Tibial nerve (tissue), 4 donors: ENCODE results near the gene FLVCR1.

Source experiments
- CTCF ChIP-seq, 5 experiments: fragments of 200-600 bp in 3 of 5; fragments of 450-650 bp in 2 of 5; sonication (generic) in 3 of 5; IDR thresholded peaks; one replicate each; pipeline ENCODE4 v1.5.1; 2016 to 2019; ENCODE audit warnings: antibody characterized with exemption in 5 of 5, mild to moderate bottlenecking in 3 of 5, moderate library complexity in 2 of 5
- EP300 ChIP-seq, 2 donors: sonication (generic); formaldehyde crosslinking; IDR thresholded peaks; one replicate each; pipeline ENCODE4 v1.6.1; 2017; ENCODE audit warnings: antibody characterized with exemption in 2 of 2, mild to moderate bottlenecking in 1 of 2
- POLR2A ChIP-seq, 2 donors: fragments of 450-650 bp; IDR thresholded peaks; one replicate each; pipeline ENCODE4 v1.6.1; 2017; ENCODE audit warnings: antibody characterized with exemption in 2 of 2, mild to moderate bottlenecking in 2 of 2, moderate library complexity in 2 of 2

- TF ChIP-seq CTCF (IDR thresholded peaks at IDR 0.05) (no peak), POLR2A (IDR thresholded peaks at IDR 0.05) (no peak), EP300 (IDR thresholded peaks at IDR 0.05) (no peak)
These were observed 87.0 kb downstream of the FLVCR1 start for GRCh38 chr1:212945056-212945455.
